HepG2 (cell line): ENCODE measurements around the gene SERINC4. TPM values are rescaled to one million over a fixed set of nuclear protein-coding genes. Genes with fewer than 3 reads are reported as not detected.

Experiments
- CBX1 ChIP-seq: IDR thresholded peaks from one replicate; pipeline ENCODE4 v1.6.1; 2016; ENCODE audit warnings: antibody characterized with exemption, low read depth
- CEBPB ChIP-seq: IDR thresholded peaks from 2 replicates; pipeline ENCODE4 v1.6.1; 2011; ENCODE audit warnings: low read depth, low read length, improper control_type of control experiment, borderline replicate concordance
- HMGXB3 ChIP-seq: sonication (generic); formaldehyde crosslinking; IDR thresholded peaks from 2 replicates; pipeline ENCODE4 v1.4.0; 2020; ENCODE audit warnings: missing genetic modification reagents, borderline replicate concordance
- HMGXB4 ChIP-seq, 2 experiments: sonication (generic) in 1 of 2; formaldehyde crosslinking in 1 of 2; IDR thresholded peaks; 2 replicates each; pipeline versions ENCODE4 v1.4.0 to v1.6.1; 2018 to 2020; ENCODE audit warnings: missing genetic modification reagents in 2 of 2, borderline replicate concordance in 1 of 2, low read depth in 1 of 2, mild to moderate bottlenecking in 1 of 2, missing biosample characterization in 1 of 2
- KDM5A ChIP-seq: fragments of 200-600 bp; sonication (generic); IDR thresholded peaks from 2 replicates; pipeline ENCODE4 v1.7.0; 2018; ENCODE audit warnings: antibody characterized with exemption, mild to moderate bottlenecking, low read length, borderline replicate concordance
- KMT2A ChIP-seq: sonication (generic); formaldehyde crosslinking; IDR thresholded peaks from 2 replicates; pipeline ENCODE4 v1.4.0; 2020; ENCODE audit warnings: missing genetic modification reagents
- NFE2L1 ChIP-seq: sonication (generic); formaldehyde crosslinking; IDR thresholded peaks from 2 replicates; pipeline ENCODE4 v1.4.0; 2020; ENCODE audit warnings: missing genetic modification reagents, mild to moderate bottlenecking, borderline replicate concordance
- PAX8 ChIP-seq: sonication (generic); formaldehyde crosslinking; IDR thresholded peaks from 2 replicates; pipeline ENCODE4 v1.8.0; 2022; ENCODE audit warnings: mild to moderate bottlenecking, missing genetic modification reagents, borderline replicate concordance
- RBAK ChIP-seq: sonication (generic); formaldehyde crosslinking; IDR thresholded peaks from 2 replicates; pipeline ENCODE4 v1.5.1; 2020; ENCODE audit warnings: mild to moderate bottlenecking, missing genetic modification reagents
- SRSF4 ChIP-seq: fragments of 200-400 bp; formaldehyde crosslinking; IDR thresholded peaks from one replicate; pipeline ENCODE4 v1.6.1; 2018; ENCODE audit warnings: mild to moderate bottlenecking, low read depth, low read length, moderate library complexity; ENCODE audit not compliant: poor library complexity, severe bottlenecking
- TAF1 ChIP-seq: sonication (generic); formaldehyde crosslinking; IDR thresholded peaks from 2 replicates; pipeline ENCODE4 v1.4.0; 2020; ENCODE audit warnings: missing genetic modification reagents
- ZBTB33 ChIP-seq: sonication (generic); formaldehyde crosslinking; IDR thresholded peaks from 2 replicates; pipeline ENCODE4 v1.4.0; 2020; ENCODE audit warnings: missing genetic modification reagents
- ZFP36L2 ChIP-seq: sonication (generic); formaldehyde crosslinking; IDR thresholded peaks from 2 replicates; pipeline ENCODE4 v1.4.0; 2020; ENCODE audit warnings: missing genetic modification reagents
- ZFP82 ChIP-seq: sonication (generic); formaldehyde crosslinking; IDR thresholded peaks from 2 replicates; pipeline ENCODE4 v1.5.1; 2020; ENCODE audit warnings: mild to moderate bottlenecking, missing genetic modification reagents, borderline replicate concordance
- ZMYM3 ChIP-seq: sonication (generic); formaldehyde crosslinking; IDR thresholded peaks from 2 replicates; pipeline ENCODE4 v1.5.1; 2020; ENCODE audit warnings: mild to moderate bottlenecking, missing genetic modification reagents
- ZNF17 ChIP-seq: sonication (generic); formaldehyde crosslinking; IDR thresholded peaks from 2 replicates; pipeline ENCODE4 v1.5.0; 2020; ENCODE audit warnings: mild to moderate bottlenecking, missing genetic modification reagents
- ZNF253 ChIP-seq: sonication (generic); formaldehyde crosslinking; IDR thresholded peaks from 2 replicates; pipeline ENCODE4 v1.8.0; 2022; ENCODE audit warnings: mild to moderate bottlenecking, missing genetic modification reagents, borderline replicate concordance
- ZNF430 ChIP-seq: sonication (generic); formaldehyde crosslinking; IDR thresholded peaks from 2 replicates; pipeline ENCODE4 v1.9.0; 2021; ENCODE audit warnings: mild to moderate bottlenecking, missing genetic modification reagents
- ZNF713 ChIP-seq: sonication (generic); formaldehyde crosslinking; IDR thresholded peaks from 2 replicates; pipeline ENCODE4 v1.4.0; 2020; ENCODE audit warnings: mild to moderate bottlenecking, missing genetic modification reagents
- ZNF816 ChIP-seq: sonication (generic); formaldehyde crosslinking; IDR thresholded peaks from 2 replicates; pipeline ENCODE4 v1.8.0; 2022; ENCODE audit warnings: missing genetic modification reagents, mild to moderate bottlenecking, borderline replicate concordance
- ZNF839 ChIP-seq: sonication (generic); formaldehyde crosslinking; IDR thresholded peaks from 2 replicates; pipeline ENCODE4 v1.4.0; 2020; ENCODE audit warnings: missing genetic modification reagents, mild to moderate bottlenecking, borderline replicate concordance
- polyA plus RNA-seq, 8 experiments: library from polyadenylated mRNA; depleted of rRNA in 3 of 8; stranded (reverse) in 7 of 8; unstranded in 1 of 8; fragments of >200 nt; fragmentation: Illumina TruSeq in 4 of 8; extraction: Trizol in 4 of 8; gene quantifications; 2 replicates each; pipeline versions ENCODE4 v1.2.1 to v1.2.3, GENCODE V29; 2011 to 2016; ENCODE audit warnings: low read depth in 4 of 8, missing spikeins in 1 of 8, mixed read lengths in 1 of 8; ENCODE audit not compliant: insufficient read depth in 1 of 8
- total RNA-seq, 5 experiments: library from RNA; depleted of rRNA; stranded (reverse); fragments of >200 nt; fragmentation: Illumina TruSeq; extraction: Trizol; gene quantifications; 2 replicates each; pipeline ENCODE4 v1.2.3, GENCODE V29; 2016; ENCODE audit warnings: low read depth in 1 of 5

SERINC4 gene
- total and polyA plus RNA-seq, 2 of the 13 experiments (the other 11 are each of a cell fraction or from before 2014, with no cell fraction given): not detected

- TF ChIP-seq ZBTB33 (no peak), KMT2A (CRISPR knock-in tag) (no peak), ZMYM3 (CRISPR knock-in tag) (no peak), SRSF4 (no peak), HMGXB3 (0 out of 2 replicates have a peak, but pooled peaks have one; percentile 14), ZNF839 (CRISPR knock-in tag) (no peak), NFE2L1 (CRISPR knock-in tag) (0 out of 2 replicates have a peak, but pooled peaks have one; percentile 4), ZNF430 (no peak), ZNF17 (CRISPR knock-in tag) (no peak), TAF1 (CRISPR knock-in tag) (no peak), ZNF253 (CRISPR knock-in tag) (0 out of 2 replicates have a peak, but pooled peaks have one; percentile 39), ZNF713 (0 out of 2 replicates have a peak, but pooled peaks have one; percentile 2), ZFP36L2 (CRISPR knock-in tag) (no peak), RBAK (no peak), ZNF816 (CRISPR knock-in tag) (no peak), ZFP82 (CRISPR knock-in tag) (no peak), KDM5A (peak; percentile 67; the same call in 1 of the 2 replicates), HMGXB4 (CRISPR knock-in tag; IDR thresholded peaks at IDR 0.05; ENCODE audit: borderline replicate concordance in 1 of 2, low read depth in 1 of 2) (no peak; a peak in 1 of 4 replicates), CBX1 (no peak), PAX8 (CRISPR knock-in tag) (no peak), CEBPB (no peak)
Measured at GRCh38 chr15:43792761-43793476, 7.1 kb downstream of the SERINC4 start (continued).
